Measurements from ENCODE around the gene AKR7A2. TPM values are rescaled to one million over a fixed set of nuclear protein-coding genes. Genes with fewer than 3 reads are reported as not detected.
"Not testable (repeated sequence)": the region's sequence is repeated elsewhere in the genome, so short reads cannot be mapped to it uniquely, and the experiment has no call there.

AKR7A2 gene
- total and polyA plus RNA-seq, 7 experiments from 2014 or later = 15.7 to 115 (median 26.3) TPM

DNA sequence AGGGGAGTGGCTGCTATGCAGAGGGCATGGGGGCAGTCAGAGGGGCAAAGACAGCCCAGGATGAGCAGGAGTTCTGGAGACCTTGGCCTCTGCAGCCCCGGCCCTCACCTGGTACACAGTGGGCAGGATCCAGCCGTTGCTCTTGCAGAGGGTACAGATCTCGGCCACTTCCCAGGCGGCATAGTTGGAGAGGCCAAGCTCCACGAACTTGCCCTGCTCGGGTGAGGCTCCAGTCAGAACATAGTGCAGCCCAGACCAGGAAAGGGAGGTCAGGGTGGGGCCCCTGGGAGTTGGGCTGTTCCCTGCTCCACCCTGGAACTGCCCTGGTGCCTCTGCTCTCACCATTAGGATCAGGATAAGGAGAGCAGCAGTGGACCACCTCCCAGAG is 41.6 kb downstream of the AKR7A2 start:
- H3K27ac Mint-ChIP-seq; POLR2A ChIA-PET; H3K4me3 ChIP-seq (ENCODE audit: low read length); ATAC-seq; CTCF ChIA-PET; H3K36me3 Mint-ChIP-seq; intact Hi-C loops (cut with micrococcal nuclease); H3K4me1 Mint-ChIP-seq; H3K27me3 ChIP-seq (ENCODE audit: control insufficient read depth in 2 of 2, insufficient read depth in 2 of 2, low read length in 2 of 2); H3K4me3 Mint-ChIP-seq; DNase-seq; H3K4me1 ChIP-seq (ENCODE audit: control insufficient read depth in 2 of 2, insufficient read depth in 2 of 2, low read length in 2 of 2); H3K27ac ChIP-seq (ENCODE audit: low read depth, low read length); H3K9me3 ChIP-seq (ENCODE audit: control insufficient read depth in 2 of 3, low read length in 3 of 3); H3K36me3 ChIP-seq (ENCODE audit: control insufficient read depth in 2 of 3, insufficient read depth in 3 of 3, low read length in 3 of 3): not testable (repeated sequence)
- peaks cover 15 to 23% (median 19%) of the 10 kb centered on the region in 5 donors for H3K27me3 Mint-ChIP-seq
- H3K9me3 Mint-ChIP-seq = peaks cover 0 to 14% (median 3%) of the 10 kb centered on the region in 11 donors

DNA sequence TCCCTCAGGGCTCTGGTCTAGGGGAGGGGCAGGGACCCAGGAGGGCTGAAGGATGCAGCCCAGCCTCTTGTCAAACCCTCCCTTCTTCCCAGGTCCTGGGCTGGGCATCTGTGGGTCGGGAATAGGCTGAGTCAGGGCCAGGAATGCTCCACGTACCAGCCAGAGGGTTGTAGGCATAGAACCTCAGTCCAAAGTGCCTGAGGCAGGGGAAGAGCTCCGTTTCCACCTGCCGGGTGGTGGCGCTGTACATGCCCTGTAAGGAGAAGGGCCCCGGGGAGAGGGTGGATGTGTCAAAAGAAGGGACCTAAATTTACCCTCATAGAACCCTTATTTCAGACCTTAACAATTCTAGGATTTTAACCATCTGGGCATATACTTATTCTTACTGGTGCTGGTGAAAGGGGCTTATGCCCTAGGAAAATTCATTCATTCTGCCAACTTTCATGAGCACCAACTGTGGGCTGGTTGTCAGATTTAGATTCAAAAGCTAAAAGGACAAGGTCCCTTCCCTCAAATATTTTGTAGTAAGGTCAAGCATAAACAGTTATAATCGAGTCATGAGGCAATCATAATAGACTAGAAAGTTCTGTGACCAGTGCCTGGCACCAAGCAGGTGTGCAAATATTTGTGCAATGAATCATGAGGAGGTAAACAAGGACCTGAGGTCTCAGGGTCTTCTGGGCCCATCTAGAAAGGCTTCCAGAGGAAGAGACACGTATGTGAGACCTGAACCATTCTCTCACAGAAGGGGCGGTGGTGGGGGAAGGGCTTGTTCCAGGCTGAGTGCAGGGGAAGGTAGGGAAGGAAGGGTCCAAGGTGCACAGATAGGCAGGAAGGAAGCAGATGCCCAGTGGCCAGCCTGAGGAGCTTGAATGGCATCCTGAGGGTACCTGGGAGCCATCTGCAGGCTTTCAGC is 42.3 kb downstream of the AKR7A2 start:
- intact Hi-C loops (cut with micrococcal nuclease); POLR2A ChIA-PET; ATAC-seq; H3K4me3 ChIP-seq (ENCODE audit: low read length); H3K27me3 ChIP-seq (ENCODE audit: control insufficient read depth in 2 of 2, insufficient read depth in 2 of 2, low read length in 2 of 2); H3K9me3 ChIP-seq (ENCODE audit: control insufficient read depth in 2 of 3, low read length in 3 of 3); H3K27ac ChIP-seq (ENCODE audit: low read depth, low read length); H3K36me3 ChIP-seq (ENCODE audit: control insufficient read depth in 2 of 3, insufficient read depth in 3 of 3, low read length in 3 of 3); H3K36me3 Mint-ChIP-seq; H3K4me1 Mint-ChIP-seq; H3K27ac Mint-ChIP-seq; CTCF ChIA-PET; DNase-seq; H3K4me1 ChIP-seq (ENCODE audit: control insufficient read depth in 2 of 2, insufficient read depth in 2 of 2, low read length in 2 of 2); H3K4me3 Mint-ChIP-seq: not testable (repeated sequence)
- peaks cover 14 to 21% (median 19%) of the 10 kb centered on the region in 5 donors for H3K27me3 Mint-ChIP-seq
- peaks cover 0 to 10% (median 3%) of the 10 kb centered on the region in 11 donors for H3K9me3 Mint-ChIP-seq

DNA sequence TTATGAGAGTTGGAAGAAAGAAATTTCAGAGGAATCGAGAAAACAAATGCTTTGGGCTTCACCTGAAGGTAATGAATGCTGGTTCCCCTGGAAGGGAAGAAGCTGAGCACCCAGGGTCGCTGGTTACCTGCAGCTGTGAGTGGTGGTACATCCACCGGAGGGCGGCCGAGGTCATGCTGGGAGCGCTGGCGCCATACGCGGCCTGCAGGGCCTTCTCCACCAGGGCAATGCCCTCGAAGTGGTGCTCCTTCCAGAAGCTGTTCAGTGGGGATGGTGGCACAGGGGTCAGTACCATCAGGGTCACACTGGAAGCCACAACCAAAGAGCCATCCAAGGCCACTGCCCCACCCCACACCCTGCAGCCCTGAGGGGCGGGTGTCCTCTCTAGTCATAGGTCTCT is 43.5 kb downstream of the AKR7A2 start:
- no peak overlapping the region for H3K4me3 Mint-ChIP-seq
- Histone ChIP-seq H3K4me3 (ENCODE audit: low read length) (no peak overlapping the region), H3K9me3 (ENCODE audit: control insufficient read depth in 2 of 3, low read length in 3 of 3) (no peaks in the 10 kb centered on the region), H3K27me3 (ENCODE audit: control insufficient read depth in 2 of 2, insufficient read depth in 2 of 2, low read length in 2 of 2) (no peaks in the 10 kb centered on the region), H3K36me3 (ENCODE audit: control insufficient read depth in 2 of 3, insufficient read depth in 3 of 3, low read length in 3 of 3) (no peaks in the 10 kb centered on the region), H3K27ac (ENCODE audit: low read depth, low read length) (no peak overlapping the region), H3K4me1 (ENCODE audit: control insufficient read depth in 2 of 2, insufficient read depth in 2 of 2, low read length in 2 of 2) (no peaks in the 10 kb centered on the region)
- ChIA-PET CTCF (no interaction called here), POLR2A (no interaction called here)
- peaks cover 4 to 5% (median 5%) of the 10 kb centered on the region in 5 donors for H3K36me3 Mint-ChIP-seq
- peaks cover 0 to 5% (median 2%) of the 10 kb centered on the region in 7 donors for H3K4me1 Mint-ChIP-seq
- ATAC-seq (no peak), DNase-seq (no peak)
- H3K9me3 Mint-ChIP-seq = peaks cover 0 to 5% (median 1%) of the 10 kb centered on the region in 11 donors
- peaks cover 9 to 15% (median 13%) of the 10 kb centered on the region in 5 donors for H3K27me3 Mint-ChIP-seq
- no peak overlapping the region for H3K27ac Mint-ChIP-seq
- intact Hi-C loops (cut with micrococcal nuclease) = no loop called here

DNA sequence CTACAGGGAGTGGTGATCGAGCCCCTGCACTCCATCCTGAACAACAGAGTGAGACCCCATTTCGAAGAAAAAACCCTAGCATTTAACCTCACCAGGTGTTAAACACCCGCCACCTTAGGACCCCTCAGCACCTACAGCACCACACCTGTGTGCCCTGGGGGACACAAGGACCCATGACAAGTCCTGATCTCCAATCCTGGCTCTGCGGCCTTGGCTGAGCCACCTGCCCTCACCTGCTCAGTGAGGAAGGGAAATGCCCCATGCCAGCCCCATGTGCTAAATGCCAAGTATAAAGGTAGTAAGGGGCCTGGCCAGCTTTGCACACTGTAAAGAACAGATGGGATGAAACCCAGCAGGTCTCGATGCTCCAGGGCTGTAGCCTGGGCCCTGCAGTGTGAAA is 49.2 kb downstream of the AKR7A2 start:
- Histone ChIP-seq H3K36me3 (ENCODE audit: control insufficient read depth in 2 of 3, insufficient read depth in 3 of 3, low read length in 3 of 3) (peaks cover 0 to 33% (median 0%) of the 10 kb centered on the region in 3 experiments), H3K27me3 (ENCODE audit: control insufficient read depth in 2 of 2, insufficient read depth in 2 of 2, low read length in 2 of 2) (no peaks in the 10 kb centered on the region), H3K27ac (ENCODE audit: low read depth, low read length) (no peak overlapping the region), H3K9me3 (ENCODE audit: control insufficient read depth in 2 of 3, low read length in 3 of 3) (no peaks in the 10 kb centered on the region), H3K4me3 (ENCODE audit: low read length) (no peak overlapping the region), H3K4me1 (ENCODE audit: control insufficient read depth in 2 of 2, insufficient read depth in 2 of 2, low read length in 2 of 2) (no peaks in the 10 kb centered on the region)
- Mint-ChIP-seq H3K27ac (no peak overlapping the region), H3K4me1 (no peaks in the 10 kb centered on the region), H3K9me3 (no peaks in the 10 kb centered on the region), H3K27me3 (no peaks in the 10 kb centered on the region), H3K36me3 (peaks cover 0 to 12% (median 0%) of the 10 kb centered on the region in 5 donors), H3K4me3 (no peak overlapping the region)
- DNase-seq (no peak), ATAC-seq (no peak)
- ChIA-PET POLR2A (no interaction called here), CTCF (no interaction called here)
- intact Hi-C loops (cut with micrococcal nuclease) = no loop called here

DNA sequence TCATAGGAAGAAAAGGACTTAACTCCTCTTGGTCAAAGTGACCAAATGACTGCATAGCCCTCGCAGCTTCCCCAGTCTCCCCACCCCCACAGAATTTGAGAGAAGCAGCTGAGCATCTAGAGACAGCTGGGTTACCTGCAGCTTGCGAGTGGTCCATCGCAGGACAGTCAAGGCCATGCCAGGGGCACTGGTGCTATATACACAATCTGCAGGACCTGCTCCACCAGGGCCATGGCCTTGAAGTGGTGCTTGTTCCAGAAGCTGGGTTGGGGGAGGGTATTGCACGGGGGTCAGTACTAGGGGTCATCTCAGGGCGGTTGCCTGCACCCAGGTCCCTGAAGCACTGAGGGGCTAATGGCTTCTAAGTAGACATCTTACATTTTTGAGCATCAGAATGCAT is 49.9 kb downstream of the AKR7A2 start:
- no peak for DNase-seq
- peaks cover 0 to 40% (median 0%) of the 10 kb centered on the region in 3 experiments for H3K36me3 ChIP-seq (ENCODE audit: control insufficient read depth in 2 of 3, insufficient read depth in 3 of 3, low read length in 3 of 3)
- H3K27ac ChIP-seq (ENCODE audit: low read depth, low read length) = no peak overlapping the region
- POLR2A ChIA-PET = no interaction called here
- no peaks in the 10 kb centered on the region for H3K4me1 ChIP-seq (ENCODE audit: control insufficient read depth in 2 of 2, insufficient read depth in 2 of 2, low read length in 2 of 2)
- Mint-ChIP-seq H3K36me3 (peaks cover 0 to 17% (median 4%) of the 10 kb centered on the region in 5 donors), H3K27ac (peak overlapping the region in 1 of 9 donors; percentile 21), H3K4me3 (no peak overlapping the region), H3K27me3 (no peaks in the 10 kb centered on the region), H3K4me1 (peaks cover 0 to 3% (median 2%) of the 10 kb centered on the region in 7 donors), H3K9me3 (no peaks in the 10 kb centered on the region)
- H3K27me3 ChIP-seq (ENCODE audit: control insufficient read depth in 2 of 2, insufficient read depth in 2 of 2, low read length in 2 of 2) = no peaks in the 10 kb centered on the region
- H3K4me3 ChIP-seq (ENCODE audit: low read length) = no peak overlapping the region
- no peaks in the 10 kb centered on the region for H3K9me3 ChIP-seq (ENCODE audit: control insufficient read depth in 2 of 3, low read length in 3 of 3)
- CTCF ChIA-PET = no interaction called here
- ATAC-seq = no peak
- intact Hi-C loops (cut with micrococcal nuclease) = no loop called here

DNA sequence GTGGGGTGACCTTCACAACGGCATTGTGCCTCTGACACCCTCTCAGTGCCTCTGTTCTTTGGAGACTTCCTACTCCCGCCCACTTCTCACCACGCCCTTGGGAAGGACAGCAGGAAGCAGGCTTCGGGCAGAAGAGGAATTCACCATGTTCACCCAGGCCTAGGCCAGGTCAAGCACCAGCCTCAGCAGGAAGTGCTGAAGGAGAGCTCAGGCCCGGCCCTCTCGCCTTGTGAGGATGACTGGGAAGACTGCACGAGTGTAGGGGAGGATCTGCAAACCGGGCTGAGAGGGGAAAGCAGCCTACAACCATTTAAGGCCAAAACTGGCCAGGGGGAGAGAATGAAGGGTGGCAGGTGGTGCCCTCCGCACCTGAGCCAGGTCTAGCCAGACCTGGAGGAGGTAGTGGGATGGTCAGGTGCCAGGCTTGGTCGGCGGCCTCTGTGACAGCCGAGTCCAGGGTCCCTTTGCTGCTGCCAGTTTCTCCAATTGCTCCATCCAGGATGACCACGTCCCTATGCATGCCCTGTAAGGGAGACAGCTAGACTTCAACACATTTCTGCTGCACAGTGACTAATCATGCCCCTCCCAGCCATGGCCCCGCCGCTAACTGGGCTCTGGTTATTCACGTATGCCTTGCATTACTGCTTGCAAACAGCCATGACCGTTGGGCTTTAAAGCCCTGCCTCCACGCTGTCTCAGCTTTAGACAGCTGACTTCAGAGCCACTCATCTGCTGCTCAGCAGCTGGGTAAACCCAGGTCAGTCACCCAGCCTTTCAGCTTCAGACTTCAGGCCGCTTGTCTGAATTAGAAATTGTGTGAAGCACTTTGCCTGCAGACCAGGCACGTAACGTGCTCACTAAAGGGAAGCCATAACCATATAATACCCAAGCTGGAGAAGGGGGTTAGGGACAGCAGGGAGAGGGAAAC is 51.5 kb downstream of the AKR7A2 start:
- peak overlapping the region in 1 of 10 donors; percentile 37 for H3K4me3 Mint-ChIP-seq
- H3K4me1 Mint-ChIP-seq = peaks cover 0 to 5% (median 2%) of the 10 kb centered on the region in 7 donors
- DNase-seq = no peak
- Histone ChIP-seq H3K27ac (ENCODE audit: low read depth, low read length) (no peak overlapping the region), H3K4me3 (ENCODE audit: low read length) (no peak overlapping the region), H3K4me1 (ENCODE audit: control insufficient read depth in 2 of 2, insufficient read depth in 2 of 2, low read length in 2 of 2) (no peaks in the 10 kb centered on the region), H3K9me3 (ENCODE audit: control insufficient read depth in 2 of 3, low read length in 3 of 3) (no peaks in the 10 kb centered on the region), H3K36me3 (ENCODE audit: control insufficient read depth in 2 of 3, insufficient read depth in 3 of 3, low read length in 3 of 3) (peaks cover 0 to 55% (median 0%) of the 10 kb centered on the region in 3 experiments), H3K27me3 (ENCODE audit: control insufficient read depth in 2 of 2, insufficient read depth in 2 of 2, low read length in 2 of 2) (no peaks in the 10 kb centered on the region)
- no peaks in the 10 kb centered on the region for H3K27me3 Mint-ChIP-seq
- no peak for ATAC-seq
- H3K36me3 Mint-ChIP-seq = peaks cover 0 to 19% (median 4%) of the 10 kb centered on the region in 5 donors
- H3K27ac Mint-ChIP-seq = peak overlapping the region in 2 of 9 donors; percentile 34 to 43
- H3K9me3 Mint-ChIP-seq = no peaks in the 10 kb centered on the region
- CTCF ChIA-PET = no interaction called here
- intact Hi-C loops (cut with micrococcal nuclease) = no loop called here
- POLR2A ChIA-PET = no interaction called here
